ENCODE measurements around the gene FBXL15.
A peak's percentile ranks its signal among the peaks of the same experiment; 100 is the strongest.

The FBXL15 gene

GRCh38 chr10:102398172-102399020 is 22.2 kb upstream of the FBXL15 start:
- DNase-seq, result no peak

- peak; percentile 86 for DNase-seq
Measured at GRCh38 chr10:102399217-102400021, 21.2 kb upstream of the FBXL15 start.

GRCh38 chr10:102400076-102400475 is 20.6 kb upstream of the FBXL15 start:
- DNase-seq, result peak; percentile 47

- no peak for DNase-seq
Measured at GRCh38 chr10:102400598-102401341, 19.9 kb upstream of the FBXL15 start.

- no peak for DNase-seq
Measured at GRCh38 chr10:102401342-102401654, 19.3 kb upstream of the FBXL15 start.

- DNase-seq, result no peak
Measured at GRCh38 chr10:102401735-102402511, 18.7 kb upstream of the FBXL15 start.

- DNase-seq, result no peak
Measured at GRCh38 chr10:102402512-102402896, 18.1 kb upstream of the FBXL15 start.

- no peak for DNase-seq
Measured at GRCh38 chr10:102403115-102403514, 17.5 kb upstream of the FBXL15 start.

GRCh38 chr10:102404361-102405107 is 16.1 kb upstream of the FBXL15 start:
- DNase-seq, result no peak

GRCh38 chr10:102405108-102405571 is 15.5 kb upstream of the FBXL15 start:
- DNase-seq, result no peak

GRCh38 chr10:102405632-102406031 is 15.0 kb upstream of the FBXL15 start:
- DNase-seq, result no peak

- DNase-seq, result no peak
Measured at GRCh38 chr10:102406815-102407214, 13.8 kb upstream of the FBXL15 start.

GRCh38 chr10:102407425-102408130 is 13.1 kb upstream of the FBXL15 start:
- no peak for DNase-seq

GRCh38 chr10:102408131-102408727 is 12.4 kb upstream of the FBXL15 start:
- DNase-seq, result no peak

GRCh38 chr10:102408728-102409603 is 11.7 kb upstream of the FBXL15 start:
- DNase-seq, result peak; percentile 20

GRCh38 chr10:102409604-102410428 is 10.8 kb upstream of the FBXL15 start:
- DNase-seq, result no peak

- no peak for DNase-seq
Measured at GRCh38 chr10:102410429-102411073, 10.1 kb upstream of the FBXL15 start.
